ENCODE results near the gene PAQR6.

GRCh38 chr1:156228501-156228900 lies 19.4 kb downstream of the PAQR6 start:
- TF ChIP-seq CTCF (conservative IDR thresholded peaks at IDR 0.05; ENCODE audit: low read depth, low read length) (no peak), EZH2 (IDR thresholded peaks at IDR 0.05; ENCODE audit: borderline replicate concordance, low read depth, low read length, poor library complexity, severe bottlenecking) (no peak)

All from A673 (cell line).